Measurements from ENCODE around the gene ARHGEF4. TPM values are rescaled to one million over a fixed set of nuclear protein-coding genes. Genes with fewer than 3 reads are reported as not detected.

ARHGEF4 gene
- total RNA-seq, 1 donor from 2014 or later: 0.40 TPM

GRCh38 chr2:131037398-131038257, 200.9 kb downstream of the ARHGEF4 start:
- no peak for DNase-seq (ENCODE audit: low read depth)

GRCh38 chr2:131038258-131039100, 201.8 kb downstream of the ARHGEF4 start:
- no peak for DNase-seq (ENCODE audit: low read depth)

DNA sequence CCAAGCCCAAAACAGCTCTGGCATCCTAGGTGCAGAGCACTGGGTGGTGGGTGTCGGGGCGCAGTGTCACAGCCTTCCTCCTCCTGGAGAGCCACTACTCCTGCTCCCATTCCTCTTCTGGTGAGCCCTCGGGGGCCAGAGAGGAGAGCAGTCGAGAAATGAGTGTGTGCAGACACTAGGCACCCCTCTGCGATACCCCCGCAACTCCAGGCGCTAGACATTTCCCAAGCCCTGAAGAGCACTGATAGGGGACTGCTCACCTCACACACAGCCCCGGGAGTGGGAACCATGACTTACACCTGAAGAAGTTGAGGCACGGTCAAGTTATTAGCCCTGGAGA, 202.4 kb downstream of the ARHGEF4 start:
- no peak for DNase-seq (ENCODE audit: low read depth)

- DNase-seq (ENCODE audit: low read depth): no peak
Observed at GRCh38 chr2:131039535-131039907, 202.8 kb downstream of the ARHGEF4 start.

DNA sequence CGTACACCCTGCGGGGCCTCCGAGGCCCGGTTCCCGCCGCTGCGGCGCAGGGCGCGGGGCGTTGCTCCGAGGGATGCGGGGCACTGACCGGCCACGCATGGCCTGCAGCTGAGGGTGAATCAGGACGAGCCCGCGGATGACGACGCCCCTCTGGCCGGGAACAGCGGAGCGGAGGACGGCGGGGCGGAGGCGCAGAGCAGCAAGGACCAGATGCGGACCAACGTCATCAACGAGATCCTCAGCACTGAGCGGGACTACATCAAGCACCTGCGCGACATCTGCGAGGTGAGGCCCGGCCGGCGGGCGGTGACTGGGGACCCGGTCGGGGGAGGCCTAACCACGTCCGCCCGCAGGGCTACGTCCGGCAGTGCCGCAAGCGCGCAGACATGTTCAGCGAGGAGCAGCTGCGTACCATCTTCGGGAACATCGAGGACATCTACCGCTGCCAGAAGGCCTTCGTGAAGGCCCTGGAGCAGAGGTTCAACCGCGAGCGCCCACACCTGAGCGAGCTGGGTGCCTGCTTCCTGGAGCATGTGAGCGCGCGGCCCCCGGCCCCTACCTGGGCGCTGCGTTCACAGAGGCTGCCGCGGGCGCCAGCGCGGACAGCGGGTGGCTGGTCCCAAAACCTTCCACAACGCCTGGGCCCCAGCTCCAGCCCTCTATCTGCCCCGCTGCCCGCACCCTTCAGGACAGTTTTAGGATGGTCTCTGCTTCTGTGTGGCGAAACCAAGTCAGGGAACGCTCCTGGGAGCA, 203.4 kb downstream of the ARHGEF4 start:
- no peak for DNase-seq (ENCODE audit: low read depth)

DNA sequence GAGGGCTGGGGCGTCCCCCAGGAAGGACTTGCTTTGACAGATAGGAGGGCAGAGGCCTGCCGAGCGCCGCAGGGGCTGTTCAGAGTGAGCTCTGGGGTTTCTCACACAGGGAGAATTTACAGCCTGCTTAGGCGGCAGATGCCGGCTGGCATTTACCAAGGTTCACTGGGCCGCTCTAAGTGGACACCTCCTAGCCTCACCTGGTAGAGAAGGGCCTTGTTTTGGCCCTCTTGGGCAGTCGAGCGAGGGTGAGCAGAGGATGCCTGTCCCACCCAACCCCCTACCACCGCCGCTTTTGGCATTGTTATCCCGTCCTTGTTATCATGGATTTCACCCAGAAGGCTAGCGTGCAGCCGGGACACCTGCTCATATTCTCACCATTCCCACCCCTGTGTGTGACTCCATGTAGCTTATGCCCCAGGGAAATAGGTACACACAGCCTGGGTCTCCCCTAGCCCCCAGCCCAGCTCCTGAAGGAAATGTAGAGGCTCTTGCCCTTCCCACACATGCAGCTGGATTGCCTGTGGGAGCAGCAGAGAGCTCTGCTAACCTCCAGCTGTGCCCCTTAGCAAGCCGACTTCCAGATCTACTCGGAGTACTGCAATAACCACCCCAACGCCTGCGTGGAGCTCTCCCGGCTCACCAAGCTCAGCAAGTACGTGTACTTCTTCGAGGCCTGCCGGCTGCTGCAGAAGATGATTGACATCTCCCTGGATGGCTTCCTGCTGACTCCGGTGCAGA, 204.1 kb downstream of the ARHGEF4 start:
- no peak for DNase-seq (ENCODE audit: low read depth)

DNA sequence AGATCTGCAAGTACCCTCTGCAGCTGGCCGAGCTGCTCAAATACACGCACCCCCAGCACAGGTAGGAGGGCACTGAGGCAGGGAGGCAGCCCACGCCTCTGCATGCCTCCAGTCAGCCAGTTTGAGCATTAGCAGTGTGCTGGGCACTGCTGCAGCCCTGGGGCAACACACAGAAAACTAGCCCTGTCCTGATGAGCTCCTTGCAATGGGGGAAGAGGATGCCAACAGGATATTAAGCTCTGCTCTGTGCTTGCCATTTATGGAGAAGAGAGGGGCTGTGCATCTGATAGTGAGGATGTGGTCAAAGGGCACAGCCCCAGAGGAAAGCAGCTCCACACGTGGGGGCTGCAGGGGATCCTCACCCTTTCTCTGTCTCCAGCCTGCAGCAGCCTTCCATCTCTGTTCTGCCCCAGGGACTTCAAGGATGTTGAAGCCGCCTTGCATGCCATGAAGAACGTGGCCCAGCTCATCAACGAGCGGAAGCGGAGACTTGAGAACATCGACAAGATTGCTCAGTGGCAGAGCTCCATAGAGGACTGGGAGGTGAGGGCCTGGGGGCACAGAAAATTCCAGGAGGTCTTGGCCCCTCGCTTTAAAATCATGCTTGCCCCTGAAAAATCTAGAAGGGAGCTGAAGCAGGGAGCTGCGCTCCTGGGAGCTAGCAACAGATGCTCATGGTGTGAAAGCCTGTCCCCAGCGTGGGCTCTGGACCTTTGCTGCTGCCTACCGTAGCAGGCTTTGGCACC, 204.9 kb downstream of the ARHGEF4 start:
- no peak for DNase-seq (ENCODE audit: low read depth)

- no peak for DNase-seq (ENCODE audit: low read depth)
Observed at GRCh38 chr2:131042148-131042775, 205.5 kb downstream of the ARHGEF4 start.

GRCh38 chr2:131043199-131044074, 206.7 kb downstream of the ARHGEF4 start:
- no peak for DNase-seq (ENCODE audit: low read depth)

DNA sequence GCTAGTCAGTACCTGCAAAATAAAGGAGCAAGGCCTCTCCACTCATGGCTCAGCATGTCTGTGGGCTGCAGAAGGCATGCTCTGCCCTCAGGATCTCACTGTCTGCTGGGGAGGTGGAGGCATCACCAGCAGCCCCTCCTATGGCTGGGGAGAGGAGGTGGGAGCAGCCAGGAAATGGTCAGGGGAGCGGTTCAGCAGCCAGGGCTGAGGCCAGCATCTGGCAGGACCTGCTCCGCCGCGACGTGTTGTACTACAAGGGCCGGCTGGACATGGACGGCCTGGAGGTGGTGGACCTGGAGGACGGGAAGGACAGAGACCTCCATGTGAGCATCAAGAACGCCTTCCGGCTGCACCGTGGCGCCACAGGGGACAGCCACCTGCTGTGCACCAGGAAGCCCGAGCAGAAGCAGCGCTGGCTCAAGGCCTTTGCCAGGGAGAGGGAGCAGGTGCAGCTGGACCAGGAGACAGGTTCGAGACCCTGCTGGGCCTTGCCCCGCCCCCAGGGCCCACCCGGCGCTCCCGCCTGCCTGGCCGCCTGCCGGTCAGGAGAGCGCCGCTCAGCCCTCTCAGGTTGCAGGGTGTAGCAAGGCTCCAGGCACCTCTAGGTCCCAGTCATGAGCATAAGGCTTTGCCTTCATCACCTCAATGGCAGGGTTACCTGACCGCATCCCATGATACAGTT, 207.5 kb downstream of the ARHGEF4 start:
- DNase-seq (ENCODE audit: low read depth): no peak

DNA sequence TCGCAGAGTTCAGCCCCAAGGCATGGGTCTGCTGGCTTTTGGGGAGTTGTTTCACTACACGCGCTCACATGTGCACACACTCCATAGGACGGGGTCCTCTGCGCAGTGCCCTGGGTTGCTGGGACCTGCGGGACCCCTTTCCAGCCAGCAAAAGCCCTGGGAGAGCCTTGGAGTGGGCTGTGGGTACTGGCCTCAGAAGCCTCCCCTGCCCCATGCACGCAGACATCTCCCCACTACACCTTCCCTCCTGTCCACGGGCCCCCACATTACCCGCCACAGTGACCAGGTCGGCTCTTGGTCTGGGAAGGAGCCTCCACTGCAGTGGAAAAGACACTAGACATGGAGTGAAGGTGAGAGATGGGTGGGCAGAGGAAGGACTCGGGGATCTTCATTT, 208.0 kb downstream of the ARHGEF4 start:
- DNase-seq (ENCODE audit: low read depth): no peak

DNA sequence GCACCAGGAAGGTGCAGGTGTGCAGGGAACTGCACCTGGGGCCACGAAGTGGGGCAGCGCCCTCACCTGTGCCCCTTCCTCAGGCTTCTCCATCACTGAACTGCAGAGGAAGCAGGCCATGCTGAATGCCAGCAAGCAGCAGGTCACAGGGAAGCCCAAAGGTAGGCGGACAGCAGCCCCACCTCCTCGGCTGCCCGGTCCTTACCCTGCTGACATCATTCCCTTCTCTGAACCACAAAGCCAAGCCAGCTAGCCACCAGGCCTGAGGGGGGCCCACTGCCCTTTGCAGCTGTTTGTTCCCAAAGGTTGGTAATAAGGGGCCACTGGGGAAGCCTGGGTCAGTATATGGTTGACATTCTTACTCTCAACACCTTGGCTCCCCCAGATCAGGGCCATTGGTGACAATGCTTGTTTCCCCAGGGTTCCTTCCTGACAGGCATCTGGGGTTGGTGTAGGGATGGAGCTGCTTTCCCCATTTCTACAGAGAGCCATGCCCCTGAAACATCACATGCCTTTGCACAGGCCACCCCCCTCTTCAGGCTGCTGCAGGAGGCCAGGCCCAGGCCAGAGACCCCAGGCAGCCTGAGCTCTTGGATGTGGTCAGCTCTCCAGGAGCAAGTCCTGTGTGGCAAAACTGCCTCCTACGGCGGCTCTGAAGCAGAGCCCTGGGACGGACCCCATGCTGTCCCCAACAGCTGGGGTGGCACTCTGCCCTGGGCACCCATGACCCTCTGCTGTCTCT, 208.7 kb downstream of the ARHGEF4 start:
- DNase-seq (ENCODE audit: low read depth): no peak

DNA sequence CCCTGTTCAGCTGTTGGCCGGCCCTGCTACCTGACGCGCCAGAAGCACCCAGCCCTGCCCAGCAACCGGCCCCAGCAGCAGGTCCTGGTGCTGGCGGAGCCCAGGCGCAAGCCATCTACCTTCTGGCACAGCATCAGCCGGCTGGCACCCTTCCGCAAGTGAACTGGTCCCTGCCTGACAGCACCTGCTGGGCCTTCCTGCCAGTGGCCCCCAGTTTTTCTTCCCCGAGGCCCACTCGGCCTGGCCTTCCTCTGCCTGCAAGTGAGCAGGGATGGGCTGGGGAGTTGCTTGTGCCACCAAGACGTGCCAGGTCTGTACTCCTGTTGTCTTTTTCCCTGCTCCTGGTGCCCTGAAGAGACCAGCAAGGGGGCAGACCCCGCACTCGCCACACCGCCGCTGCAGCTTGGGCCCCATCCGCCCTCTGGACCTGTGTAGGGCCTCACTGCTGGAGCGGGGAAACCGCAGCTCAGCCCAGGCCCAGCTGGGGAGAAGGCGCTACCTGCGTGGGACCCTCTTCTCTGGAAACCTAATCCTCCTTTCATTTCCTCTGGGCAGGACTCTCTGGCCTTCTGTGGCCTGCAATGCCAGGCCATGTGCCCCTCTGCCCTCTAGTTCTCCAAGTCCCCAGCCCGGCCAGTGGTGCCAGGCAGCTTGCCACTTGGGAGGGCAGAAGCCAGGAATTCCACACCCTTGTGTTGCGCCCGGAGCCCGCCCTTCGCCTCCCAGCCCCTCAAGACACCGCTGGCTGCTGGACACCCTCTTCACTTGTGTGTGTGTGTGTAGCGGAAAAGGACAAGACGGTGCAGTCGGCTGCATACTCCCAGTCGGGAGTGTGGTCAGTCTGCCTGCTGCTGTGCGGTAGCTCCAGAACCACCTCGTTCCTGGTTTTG, 209.6 kb downstream of the ARHGEF4 start:
- no peak for DNase-seq (ENCODE audit: low read depth)

- DNase-seq (ENCODE audit: low read depth): no peak
Observed at GRCh38 chr2:131046918-131047652, 210.4 kb downstream of the ARHGEF4 start.

- DNase-seq (ENCODE audit: low read depth): no peak
Observed at GRCh38 chr2:131047920-131048560, 211.3 kb downstream of the ARHGEF4 start.

DNA sequence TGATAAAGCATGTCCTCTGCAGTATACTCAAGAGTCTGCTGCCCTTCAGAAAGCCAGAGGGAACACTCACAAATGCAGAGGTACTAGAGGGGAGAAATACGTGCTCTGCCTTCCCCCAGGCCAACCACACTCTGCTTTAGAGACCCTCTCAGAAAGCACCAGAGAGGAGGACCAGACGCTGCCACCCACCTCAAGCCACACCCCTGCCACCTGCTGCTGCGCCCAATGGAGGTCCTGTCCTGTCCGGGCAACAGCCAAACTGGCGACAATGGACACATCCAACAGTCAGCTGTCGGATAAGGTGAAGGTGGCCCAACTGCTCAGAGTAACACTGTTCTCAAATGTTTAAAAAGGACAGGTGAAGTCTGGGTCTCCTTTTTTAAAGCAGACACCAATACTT, 211.9 kb downstream of the ARHGEF4 start:
- no peak for DNase-seq (ENCODE audit: low read depth)

Measured in renal cortical epithelial cell (primary cell).